OCI-LY1 (cell line): ENCODE measurements around the gene GPATCH8.

ENCODE experiments used
- EZH2 ChIP-seq: fragments of 200-600 bp; sonication (generic), shearing (Covaris generic); IDR thresholded peaks from 2 replicates; pipeline ENCODE4 v1.8.0; 2017; ENCODE audit warnings: borderline replicate concordance, mixed run types, mild to moderate bottlenecking, antibody characterized with exemption, low read length, moderate library complexity, mixed read lengths
- TF ChIP-seq, protein P1 (sequence below): fragments of 200-600 bp; sonication (generic), shearing (Covaris generic); IDR thresholded peaks from 2 replicates; pipeline ENCODE4 v1.5.1; 2017; ENCODE audit warnings: mild to moderate bottlenecking, antibody characterized with exemption, low read length, moderate library complexity, mixed read lengths

DNA sequence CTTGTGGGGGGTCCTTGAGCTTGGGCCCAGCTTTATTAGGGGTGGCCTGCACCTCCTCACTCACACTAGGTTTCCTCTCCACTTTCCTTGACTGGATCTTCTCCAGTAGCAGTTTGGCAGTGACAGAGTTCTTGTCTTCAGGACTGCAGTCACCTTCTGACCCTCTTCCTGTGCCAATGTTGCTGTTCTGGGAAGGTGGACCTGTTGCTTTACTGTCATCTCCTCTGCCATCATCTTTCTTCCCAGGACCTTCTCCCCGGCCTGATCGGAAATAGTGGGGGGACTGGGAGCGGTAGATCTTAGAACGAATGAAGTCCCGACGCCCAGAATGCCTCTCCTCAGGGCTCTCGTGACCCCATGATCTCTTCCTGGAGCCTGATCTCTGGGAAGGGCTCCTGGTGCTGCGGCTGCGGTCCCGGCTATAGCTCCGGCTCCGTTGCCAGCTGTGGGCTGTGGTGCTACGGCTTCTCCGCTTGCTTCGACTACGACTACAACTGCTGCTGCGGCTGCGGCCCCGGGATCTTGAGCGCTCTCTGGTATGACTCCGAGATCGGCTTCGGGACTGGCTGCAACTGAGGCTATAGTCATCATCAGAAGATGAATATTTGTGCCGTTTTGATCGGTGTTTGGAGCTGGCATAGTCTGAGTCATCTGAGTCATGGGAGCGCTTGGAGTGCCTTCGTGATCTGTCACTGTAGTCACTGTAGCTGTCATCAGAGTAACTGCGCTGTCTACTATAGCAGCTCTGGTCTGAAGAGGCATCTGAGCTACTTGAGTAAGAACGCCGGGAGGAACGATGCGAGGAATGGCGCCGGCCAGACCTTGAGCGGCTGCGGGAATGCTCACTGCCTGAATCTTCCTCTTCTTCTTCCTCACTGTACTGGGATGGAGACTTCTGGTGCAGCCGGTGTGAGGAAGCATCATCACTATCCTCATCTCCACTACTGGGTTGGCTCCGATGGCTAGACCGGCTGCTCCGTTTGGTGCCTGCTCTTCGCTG lies 104.2 kb downstream of the GPATCH8 start:
- TF ChIP-seq EZH2: no peak
- TF ChIP-seq, protein P1, sequence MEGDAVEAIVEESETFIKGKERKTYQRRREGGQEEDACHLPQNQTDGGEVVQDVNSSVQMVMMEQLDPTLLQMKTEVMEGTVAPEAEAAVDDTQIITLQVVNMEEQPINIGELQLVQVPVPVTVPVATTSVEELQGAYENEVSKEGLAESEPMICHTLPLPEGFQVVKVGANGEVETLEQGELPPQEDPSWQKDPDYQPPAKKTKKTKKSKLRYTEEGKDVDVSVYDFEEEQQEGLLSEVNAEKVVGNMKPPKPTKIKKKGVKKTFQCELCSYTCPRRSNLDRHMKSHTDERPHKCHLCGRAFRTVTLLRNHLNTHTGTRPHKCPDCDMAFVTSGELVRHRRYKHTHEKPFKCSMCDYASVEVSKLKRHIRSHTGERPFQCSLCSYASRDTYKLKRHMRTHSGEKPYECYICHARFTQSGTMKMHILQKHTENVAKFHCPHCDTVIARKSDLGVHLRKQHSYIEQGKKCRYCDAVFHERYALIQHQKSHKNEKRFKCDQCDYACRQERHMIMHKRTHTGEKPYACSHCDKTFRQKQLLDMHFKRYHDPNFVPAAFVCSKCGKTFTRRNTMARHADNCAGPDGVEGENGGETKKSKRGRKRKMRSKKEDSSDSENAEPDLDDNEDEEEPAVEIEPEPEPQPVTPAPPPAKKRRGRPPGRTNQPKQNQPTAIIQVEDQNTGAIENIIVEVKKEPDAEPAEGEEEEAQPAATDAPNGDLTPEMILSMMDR: no peak
